Vagina (tissue), 2 donors: ENCODE measurements around the gene ITPR3. TPM values are rescaled to one million over a fixed set of nuclear protein-coding genes. Genes with fewer than 3 reads are reported as not detected.

ENCODE experiments used
- DNase-seq, 2 donors: peaks; one replicate each; pipeline ENCODE4 v3.0.0-alpha.2; 2017; ENCODE audit errors: extremely low spot score in 2 of 2
- H3K27ac ChIP-seq: fragments of 200-600 bp; sonication (generic); one replicate; pipeline ENCODE4 v1.5.1; 2019
- H3K27me3 ChIP-seq: fragments of 200-600 bp; sonication (generic); one replicate; pipeline ENCODE4 v1.5.1; 2019
- H3K36me3 ChIP-seq, 2 donors: fragments of 200-600 bp; sonication (generic); one replicate each; pipeline ENCODE4 v1.5.1; 2017 to 2019
- H3K4me1 ChIP-seq: fragments of 200-600 bp; sonication (generic); one replicate; pipeline ENCODE4 v1.5.1; 2019
- H3K4me3 ChIP-seq, 2 donors: fragments of 200-600 bp; sonication (generic); 1 replicate in 1 of 2; 2 replicates in 1 of 2; pipeline ENCODE4 v1.5.1; 2016 to 2019
- H3K9me3 ChIP-seq: fragments of 200-600 bp; sonication (generic); one replicate; pipeline ENCODE4 v1.5.1; 2019
- CTCF ChIP-seq, 3 experiments: fragments of 450-650 bp in 2 of 3; fragments of 200-600 bp in 1 of 3; sonication (generic) in 1 of 3; IDR thresholded peaks; one replicate each; pipeline ENCODE4 v1.5.1; 2017 to 2019; ENCODE audit warnings: antibody characterized with exemption in 3 of 3, mild to moderate bottlenecking in 2 of 3, moderate library complexity in 2 of 3
- POLR2A ChIP-seq, 2 donors: fragments of 450-650 bp; IDR thresholded peaks; one replicate each; pipeline ENCODE4 v1.6.1; 2017; ENCODE audit warnings: antibody characterized with exemption in 2 of 2, mild to moderate bottlenecking in 2 of 2, moderate library complexity in 2 of 2
- POLR2AphosphoS5 ChIP-seq, 2 donors: sonication (generic); formaldehyde crosslinking; IDR thresholded peaks; one replicate each; pipeline ENCODE4 v1.9.0; 2017; ENCODE audit warnings: antibody characterized with exemption in 2 of 2, mild to moderate bottlenecking in 2 of 2, low read depth in 1 of 2; ENCODE audit not compliant: insufficient read depth in 1 of 2
- intact Hi-C: fragments of 100-400 bp; cut with DNase I; formaldehyde crosslinking; loops from one replicate; pipeline ENCODE4 v1.15.1; 2023
- total RNA-seq: library from RNA; depleted of rRNA; stranded (reverse); fragments of >200 nt; gene quantifications from one replicate; pipeline ENCODE4 v1.2.3, GENCODE V29; 2016

ITPR3 gene
- total RNA-seq, 1 donor from 2014 or later: 50.1 TPM

- Histone ChIP-seq H3K27ac (peak overlapping the region; percentile 27), H3K4me1 (peaks cover 36% of the 10 kb centered on the region), H3K27me3 (no peaks in the 10 kb centered on the region), H3K4me3 (no peak overlapping the region), H3K9me3 (no peaks in the 10 kb centered on the region), H3K36me3 (no peaks in the 10 kb centered on the region)
- TF ChIP-seq CTCF (IDR thresholded peaks at IDR 0.05) (no peak), POLR2A (IDR thresholded peaks at IDR 0.05) (no peak), POLR2AphosphoS5 (IDR thresholded peaks at IDR 0.05; ENCODE audit: insufficient read depth in 1 of 2, low read depth in 1 of 2) (no peak)
- intact Hi-C loops: no loop called here
- DNase-seq: no peak
Measured at GRCh38 chr6:33613795-33614168, 7.3 kb upstream of the ITPR3 start.

- DNase-seq: no peak
- no peaks in the 10 kb centered on the region for H3K9me3 ChIP-seq
- intact Hi-C loops: no loop called here
- H3K4me1 ChIP-seq: peaks cover 28% of the 10 kb centered on the region
- H3K27ac ChIP-seq: no peak overlapping the region
- H3K36me3 ChIP-seq: no peaks in the 10 kb centered on the region
- no peak overlapping the region for H3K4me3 ChIP-seq
- no peak for TF ChIP-seq POLR2AphosphoS5 (IDR thresholded peaks at IDR 0.05; ENCODE audit: insufficient read depth in 1 of 2, low read depth in 1 of 2)
- no peaks in the 10 kb centered on the region for H3K27me3 ChIP-seq
Measured at GRCh38 chr6:33616113-33616512, 5.0 kb upstream of the ITPR3 start.

GRCh38 chr6:33616913-33617312 lies 4.2 kb upstream of the ITPR3 start:
- intact Hi-C loops: no loop called here

GRCh38 chr6:33619166-33619840 lies 1.8 kb upstream of the ITPR3 start:
- peak overlapping the region; percentile 92 for H3K27ac ChIP-seq
- H3K4me3 ChIP-seq: no peak overlapping the region
- no peak for TF ChIP-seq POLR2A (IDR thresholded peaks at IDR 0.05)
- TF ChIP-seq POLR2AphosphoS5 (IDR thresholded peaks at IDR 0.05; ENCODE audit: insufficient read depth in 1 of 2, low read depth in 1 of 2): no peak
- TF ChIP-seq CTCF (IDR thresholded peaks at IDR 0.05): no peak
- no peaks in the 10 kb centered on the region for H3K9me3 ChIP-seq
- intact Hi-C loops: no loop called here
- H3K4me1 ChIP-seq: peaks cover 44% of the 10 kb centered on the region
- no peaks in the 10 kb centered on the region for H3K27me3 ChIP-seq
- DNase-seq: no peak
- H3K36me3 ChIP-seq: no peaks in the 10 kb centered on the region

More at GRCh38 chr6:33616913-33617312, 4.2 kb upstream of the ITPR3 start:
- peaks cover 28% of the 10 kb centered on the region for H3K4me1 ChIP-seq
- no peaks in the 10 kb centered on the region for H3K27me3 ChIP-seq
- H3K9me3 ChIP-seq: no peaks in the 10 kb centered on the region
- no peak for TF ChIP-seq POLR2AphosphoS5 (IDR thresholded peaks at IDR 0.05; ENCODE audit: insufficient read depth in 1 of 2, low read depth in 1 of 2)
- no peak for TF ChIP-seq POLR2A (IDR thresholded peaks at IDR 0.05)
- no peak for TF ChIP-seq CTCF (IDR thresholded peaks at IDR 0.05)
- H3K36me3 ChIP-seq: no peaks in the 10 kb centered on the region
- DNase-seq: no peak
- H3K27ac ChIP-seq: no peak overlapping the region
- H3K4me3 ChIP-seq: no peak overlapping the region

- Histone ChIP-seq H3K27ac (peak overlapping the region; percentile 92), H3K4me3 (peak overlapping the region; percentile 57 to 90), H3K4me1 (peaks cover 52% of the 10 kb centered on the region), H3K9me3 (no peaks in the 10 kb centered on the region), H3K36me3 (no peaks in the 10 kb centered on the region), H3K27me3 (no peaks in the 10 kb centered on the region)
- TF ChIP-seq POLR2AphosphoS5 (IDR thresholded peaks at IDR 0.05; ENCODE audit: insufficient read depth in 1 of 2, low read depth in 1 of 2): peak in 1 of 2 donors; percentile 76
- peak in 1 of 2 donors; percentile 7 for TF ChIP-seq POLR2A (IDR thresholded peaks at IDR 0.05)
- no peak for TF ChIP-seq CTCF (IDR thresholded peaks at IDR 0.05)
- DNase-seq: no peak
- intact Hi-C loops: loop anchor here (5.0 kb wide), 1 partner anchor 33 kb away; no protein-coding TSS in a partner anchor
Measured at GRCh38 chr6:33620158-33620855, 815 bp upstream of the ITPR3 start.
